Choroid plexus epithelial cell (primary cell): ENCODE results near the gene TNRC6C.

ENCODE experiments used
- DNase-seq: peaks from one replicate; pipeline ENCODE4 v3.0.0-alpha.2; 2010; ENCODE audit warnings: low read depth
- H3K4me3 ChIP-seq: 2 replicates; pipeline ENCODE4 v1.5.1; 2011; ENCODE audit warnings: low read depth, mild to moderate bottlenecking, control low read depth, low read length, moderate library complexity
- CTCF ChIP-seq: conservative IDR thresholded peaks from 2 replicates; pipeline ENCODE4 v1.5.1; 2011; ENCODE audit warnings: low read depth, mild to moderate bottlenecking, control low read depth, inconsistent platforms, low read length, moderate library complexity

The TNRC6C gene

DNA sequence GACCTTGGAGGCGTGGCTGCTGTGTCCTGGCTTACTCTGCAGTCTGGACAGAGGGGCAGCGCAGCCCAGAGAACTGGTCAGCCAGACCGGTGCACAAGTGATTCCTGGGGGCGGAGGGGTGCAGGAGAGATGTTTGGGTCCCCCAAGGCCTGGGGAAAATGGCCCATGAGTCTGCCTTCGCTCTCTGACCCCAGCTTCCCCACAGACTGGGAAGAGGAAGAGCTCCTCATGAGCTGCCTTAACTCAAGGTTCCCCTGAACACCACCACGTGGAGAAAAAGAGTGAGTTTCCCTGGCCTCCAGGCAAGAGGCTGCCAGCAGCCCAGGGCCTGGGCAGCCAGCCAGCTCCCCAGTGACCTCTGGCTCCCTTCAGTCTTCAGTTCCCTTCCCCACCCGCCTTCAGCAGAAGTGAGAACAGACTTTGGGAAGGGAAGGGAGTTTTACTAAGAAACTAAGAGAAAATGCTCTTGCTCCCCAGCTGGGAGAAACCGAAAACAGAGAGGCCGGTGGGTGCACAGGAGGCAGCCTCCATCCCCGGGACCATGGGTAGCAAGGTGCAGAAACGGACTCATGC is 185.7 kb downstream of the TNRC6C start:
- peak; percentile 27 for TF ChIP-seq CTCF
- peak; percentile 96 for DNase-seq
- no peak overlapping the region for H3K4me3 ChIP-seq

DNA sequence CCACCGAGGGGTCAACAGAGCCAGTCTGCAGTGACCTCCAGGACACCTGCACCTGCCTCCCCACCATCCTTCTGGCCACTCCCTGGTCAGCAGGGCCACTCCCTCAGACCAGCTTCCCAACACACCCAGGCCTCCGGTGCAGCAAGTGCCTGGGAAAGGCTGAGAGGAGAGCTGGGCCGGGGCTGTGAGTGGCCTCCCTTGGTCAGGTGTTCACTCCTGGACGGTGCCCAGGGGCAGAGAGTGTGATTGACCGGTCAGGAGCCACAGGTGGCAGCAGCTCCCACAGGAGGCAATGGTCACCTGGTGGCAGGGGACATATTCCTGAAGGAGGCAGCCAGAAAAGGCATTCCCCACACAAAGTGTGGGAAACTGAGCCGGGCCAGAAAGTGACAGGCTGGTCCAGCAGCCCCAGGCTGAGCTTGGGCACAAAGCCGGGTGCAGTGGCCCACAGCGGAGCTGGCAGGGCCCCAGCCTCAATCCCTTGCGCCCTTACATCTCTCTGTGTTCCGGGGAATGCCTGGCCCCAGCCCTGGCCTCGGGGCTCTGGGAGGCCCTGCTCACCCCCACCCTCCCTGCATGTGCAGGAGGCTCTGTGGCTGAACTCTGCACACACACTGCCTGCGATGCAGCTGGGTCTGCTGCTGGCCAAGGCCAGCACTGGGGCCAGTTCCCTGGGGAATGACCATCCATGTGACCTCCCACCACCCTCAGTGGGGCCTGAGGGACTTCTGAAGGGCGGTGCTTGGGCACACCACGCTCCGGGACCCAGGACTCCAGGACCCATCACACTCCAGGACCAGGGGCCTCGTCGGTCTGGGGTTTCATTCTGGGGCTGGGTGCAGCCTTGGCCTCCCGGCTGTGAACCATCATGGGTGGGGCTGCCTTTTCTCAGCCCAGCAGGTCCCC is 186.5 kb downstream of the TNRC6C start:
- TF ChIP-seq CTCF, result no peak

GRCh38 chr17:78146471-78146869 is 188.0 kb downstream of the TNRC6C start:
- no peak overlapping the region for H3K4me3 ChIP-seq
- DNase-seq, result no peak
- no peak for TF ChIP-seq CTCF

More for the DNA sequence above, 186.5 kb downstream of the TNRC6C start:
- no peak for DNase-seq
- no peak overlapping the region for H3K4me3 ChIP-seq

GRCh38 chr17:78146881-78147280 is 188.4 kb downstream of the TNRC6C start:
- H3K4me3 ChIP-seq, result no peak overlapping the region
- DNase-seq, result no peak
- no peak for TF ChIP-seq CTCF

GRCh38 chr17:78147315-78147998 is 189.0 kb downstream of the TNRC6C start:
- TF ChIP-seq CTCF, result no peak
- DNase-seq, result no peak
- H3K4me3 ChIP-seq, result no peak overlapping the region

- no peak for TF ChIP-seq CTCF
- no peak for DNase-seq
- no peak overlapping the region for H3K4me3 ChIP-seq
These were observed 189.9 kb downstream of the TNRC6C start for GRCh38 chr17:78148286-78149016.
